SK-N-MC (cell line): ENCODE data around the gene SUPT5H.

ENCODE experiments used
- EZH2 ChIP-seq: fragments of 200-600 bp; sonication (generic); IDR thresholded peaks from one replicate; pipeline ENCODE4 v1.6.1; 2017; ENCODE audit warnings: antibody characterized with exemption
- FOXP2 ChIP-seq: optimal IDR thresholded peaks from 2 replicates; pipeline ENCODE3; 2011; ENCODE audit warnings: mild to moderate bottlenecking, moderate library complexity; ENCODE audit not compliant: insufficient read depth; ENCODE audit errors: extremely low read length, control extremely low read depth
- POLR2AphosphoS5 ChIP-seq: IDR thresholded peaks from 2 replicates; pipeline ENCODE4 v1.6.1; 2012; ENCODE audit warnings: mild to moderate bottlenecking, low read depth, low read length, borderline replicate concordance

DNA sequence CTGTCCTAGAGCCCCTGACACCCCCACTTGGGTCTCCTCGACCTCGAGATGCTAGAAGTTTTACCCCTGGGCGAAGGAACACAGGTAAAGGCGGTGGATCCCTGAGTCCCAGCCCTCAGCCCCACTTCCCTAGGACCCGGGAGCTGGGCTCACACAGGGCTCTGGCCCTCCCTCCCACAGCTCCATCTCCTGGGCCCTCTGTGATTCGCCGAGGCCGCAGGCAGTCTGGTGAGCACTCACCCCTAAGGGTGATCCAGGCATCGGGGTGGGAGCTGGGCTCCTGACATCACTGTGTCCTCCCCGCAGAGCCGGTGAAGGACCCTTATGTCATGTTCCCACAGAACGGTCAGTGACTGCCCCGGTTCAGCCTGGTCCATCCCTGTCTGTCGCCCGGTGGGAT lies 24.6 kb upstream of the SUPT5H start:
- TF ChIP-seq FOXP2 (no peak), POLR2AphosphoS5 (no peak), EZH2 (no peak)
